ENCODE measurements around the gene BMF.

DNA sequence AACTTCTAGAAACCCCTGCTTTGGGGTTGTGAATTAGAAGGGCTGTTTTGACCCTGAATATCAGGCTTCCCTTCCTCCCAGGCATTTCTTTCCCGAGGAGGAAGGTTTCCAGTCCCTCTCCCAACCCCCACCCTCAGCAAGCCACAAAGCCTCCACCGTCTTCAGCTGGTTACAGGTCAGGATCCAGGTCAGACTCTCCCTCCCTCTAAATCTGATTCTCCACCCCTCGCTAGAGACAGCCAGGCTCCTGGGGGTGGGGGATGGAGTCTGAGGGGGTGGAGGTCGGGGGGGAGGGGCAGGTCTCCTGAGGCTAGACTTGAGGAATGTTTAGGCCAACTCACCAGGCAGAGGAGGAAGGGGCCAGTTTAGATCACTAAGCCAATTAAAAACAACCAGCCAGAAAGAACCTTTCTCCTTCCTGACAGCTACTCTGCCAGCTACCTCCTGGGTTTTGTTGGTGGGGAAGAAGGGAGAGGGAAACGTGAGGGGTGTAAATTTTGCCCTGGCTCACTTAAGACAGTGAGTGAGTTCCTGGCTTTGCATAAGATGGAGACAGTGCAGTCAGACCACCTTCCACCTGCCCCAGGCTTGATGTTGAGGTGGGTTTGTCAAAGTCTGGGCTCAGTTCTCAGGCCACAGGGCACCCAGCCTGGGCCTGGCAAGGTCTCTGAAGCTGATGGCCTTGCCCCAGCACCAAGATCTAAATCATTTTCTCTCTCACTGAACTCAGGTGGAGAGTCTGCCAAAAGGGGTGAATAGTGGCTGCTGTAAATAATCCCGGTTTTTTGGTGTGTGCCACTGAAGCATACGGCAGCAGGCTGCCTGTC is 19.5 kb downstream of the BMF start:
- TF ChIP-seq POLR2A (IDR thresholded peaks at IDR 0.05; ENCODE audit: low read depth, low read length) = no peak
- TF ChIP-seq, protein P1, sequence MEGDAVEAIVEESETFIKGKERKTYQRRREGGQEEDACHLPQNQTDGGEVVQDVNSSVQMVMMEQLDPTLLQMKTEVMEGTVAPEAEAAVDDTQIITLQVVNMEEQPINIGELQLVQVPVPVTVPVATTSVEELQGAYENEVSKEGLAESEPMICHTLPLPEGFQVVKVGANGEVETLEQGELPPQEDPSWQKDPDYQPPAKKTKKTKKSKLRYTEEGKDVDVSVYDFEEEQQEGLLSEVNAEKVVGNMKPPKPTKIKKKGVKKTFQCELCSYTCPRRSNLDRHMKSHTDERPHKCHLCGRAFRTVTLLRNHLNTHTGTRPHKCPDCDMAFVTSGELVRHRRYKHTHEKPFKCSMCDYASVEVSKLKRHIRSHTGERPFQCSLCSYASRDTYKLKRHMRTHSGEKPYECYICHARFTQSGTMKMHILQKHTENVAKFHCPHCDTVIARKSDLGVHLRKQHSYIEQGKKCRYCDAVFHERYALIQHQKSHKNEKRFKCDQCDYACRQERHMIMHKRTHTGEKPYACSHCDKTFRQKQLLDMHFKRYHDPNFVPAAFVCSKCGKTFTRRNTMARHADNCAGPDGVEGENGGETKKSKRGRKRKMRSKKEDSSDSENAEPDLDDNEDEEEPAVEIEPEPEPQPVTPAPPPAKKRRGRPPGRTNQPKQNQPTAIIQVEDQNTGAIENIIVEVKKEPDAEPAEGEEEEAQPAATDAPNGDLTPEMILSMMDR (conservative IDR thresholded peaks at IDR 0.05; ENCODE audit: low read depth, low read length) = no peak
